Right lobe of liver (tissue), 4 donors: ENCODE measurements around the gene CACNA1B.

Source experiments
- POLR2A ChIP-seq: fragments of 450-650 bp; IDR thresholded peaks from one replicate; pipeline ENCODE4 v1.6.1; 2017; ENCODE audit warnings: antibody characterized with exemption, mild to moderate bottlenecking
- TF ChIP-seq, protein P1 (sequence below), 4 donors: fragments of 200-600 bp in 3 of 4; fragments of 450-650 bp in 1 of 4; IDR thresholded peaks; one replicate each; pipeline versions ENCODE4 v1.5.1 to v1.8.0; 2016 to 2022; ENCODE audit warnings: antibody characterized with exemption in 4 of 4, mild to moderate bottlenecking in 2 of 4
- donor health status: DM: no; HTN: no; CAD: no.
- donor health status: DM: no; HTN: no; CAD: no.
- donor health status: DM: no; HTN: yes; CAD: no.

DNA sequence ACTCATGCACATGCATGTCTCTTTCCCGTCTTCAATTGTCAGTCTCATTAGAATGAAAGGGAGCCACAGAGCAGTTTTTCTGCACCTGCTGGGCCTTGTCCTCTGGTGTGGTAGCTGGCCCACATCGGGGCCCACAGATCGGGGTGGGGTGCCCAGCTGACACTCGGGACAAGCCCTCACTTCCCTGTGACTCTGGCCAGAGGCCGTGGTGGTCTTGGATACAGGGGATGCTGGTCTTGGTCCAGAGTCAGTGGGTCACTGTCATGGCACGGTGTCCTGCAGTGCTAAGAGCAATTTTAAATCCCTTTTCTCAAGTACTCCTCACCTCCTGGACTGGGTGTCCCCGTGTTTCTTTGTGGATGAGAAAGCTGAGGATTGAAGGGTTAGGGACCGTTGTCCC, 193.2 kb downstream of the CACNA1B start:
- TF ChIP-seq, protein P1, sequence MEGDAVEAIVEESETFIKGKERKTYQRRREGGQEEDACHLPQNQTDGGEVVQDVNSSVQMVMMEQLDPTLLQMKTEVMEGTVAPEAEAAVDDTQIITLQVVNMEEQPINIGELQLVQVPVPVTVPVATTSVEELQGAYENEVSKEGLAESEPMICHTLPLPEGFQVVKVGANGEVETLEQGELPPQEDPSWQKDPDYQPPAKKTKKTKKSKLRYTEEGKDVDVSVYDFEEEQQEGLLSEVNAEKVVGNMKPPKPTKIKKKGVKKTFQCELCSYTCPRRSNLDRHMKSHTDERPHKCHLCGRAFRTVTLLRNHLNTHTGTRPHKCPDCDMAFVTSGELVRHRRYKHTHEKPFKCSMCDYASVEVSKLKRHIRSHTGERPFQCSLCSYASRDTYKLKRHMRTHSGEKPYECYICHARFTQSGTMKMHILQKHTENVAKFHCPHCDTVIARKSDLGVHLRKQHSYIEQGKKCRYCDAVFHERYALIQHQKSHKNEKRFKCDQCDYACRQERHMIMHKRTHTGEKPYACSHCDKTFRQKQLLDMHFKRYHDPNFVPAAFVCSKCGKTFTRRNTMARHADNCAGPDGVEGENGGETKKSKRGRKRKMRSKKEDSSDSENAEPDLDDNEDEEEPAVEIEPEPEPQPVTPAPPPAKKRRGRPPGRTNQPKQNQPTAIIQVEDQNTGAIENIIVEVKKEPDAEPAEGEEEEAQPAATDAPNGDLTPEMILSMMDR (IDR thresholded peaks at IDR 0.05): no peak
- TF ChIP-seq POLR2A: no peak
